Activated CD8-positive, alpha-beta memory T cell treated with anti-CD3 and anti-CD28 coated beads for 48 hours (primary cell): Measurements from ENCODE around the gene PRR36.

ENCODE experiments used
- DNase-seq, 3 experiments: peaks; one replicate each; pipeline ENCODE4 v3.0.0-alpha.2; 2020; ENCODE audit warnings: low read depth in 2 of 3, low spot score in 2 of 3

PRR36 gene

GRCh38 chr19:7820588-7820987 is 53.6 kb downstream of the PRR36 start:
- DNase-seq, result no peak

GRCh38 chr19:7819337-7819736 is 54.9 kb downstream of the PRR36 start:
- no peak for DNase-seq

GRCh38 chr19:7818806-7819205 is 55.4 kb downstream of the PRR36 start:
- no peak for DNase-seq
